Parathyroid adenoma (tissue), 2 donors: Measurements from ENCODE around the gene CAMK1D.

Experiments
- H2AFZ ChIP-seq: fragments of 300-600 bp; sonication (generic); one replicate; pipeline ENCODE4 v1.7.0; 2017; ENCODE audit warnings: antibody characterized with exemption, mild to moderate bottlenecking
- H3K27ac ChIP-seq: fragments of 300-600 bp; sonication (generic); one replicate; pipeline ENCODE4 v1.7.0; 2017
- H3K27me3 ChIP-seq: fragments of 300-600 bp; sonication (generic); one replicate; pipeline ENCODE4 v1.7.0; 2017; ENCODE audit warnings: low read length; ENCODE audit not compliant: control insufficient read depth, insufficient read depth
- H3K36me3 ChIP-seq: fragments of 300-600 bp; sonication (generic); one replicate; pipeline ENCODE4 v1.7.0; 2017; ENCODE audit warnings: low read length; ENCODE audit not compliant: control insufficient read depth, insufficient read depth
- H3K4me1 ChIP-seq: fragments of 300-600 bp; sonication (generic); one replicate; pipeline ENCODE4 v1.7.0; 2017; ENCODE audit warnings: control low read depth
- H3K4me2 ChIP-seq: fragments of 300-600 bp; sonication (generic); one replicate; pipeline ENCODE4 v1.7.0; 2017; ENCODE audit warnings: low read length
- H3K4me3 ChIP-seq: fragments of 300-600 bp; sonication (generic); one replicate; pipeline ENCODE4 v1.7.0; 2017; ENCODE audit warnings: low read depth, low read length
- H3K79me2 ChIP-seq: fragments of 300-600 bp; sonication (generic); one replicate; pipeline ENCODE4 v1.7.0; 2017; ENCODE audit warnings: control low read depth
- H3K9ac ChIP-seq: fragments of 300-600 bp; sonication (generic); one replicate; pipeline ENCODE4 v1.7.0; 2017; ENCODE audit warnings: mild to moderate bottlenecking
- H3K9me3 ChIP-seq: fragments of 300-600 bp; sonication (generic); one replicate; pipeline ENCODE4 v1.7.0; 2017; ENCODE audit warnings: low read length; ENCODE audit not compliant: control insufficient read depth
- TF ChIP-seq, protein P1 (sequence below): fragments of 300-600 bp; sonication (generic); IDR thresholded peaks from one replicate; pipeline ENCODE4 v1.7.0; 2017; ENCODE audit warnings: antibody characterized with exemption, mild to moderate bottlenecking
- donor health status: primary hyperparathyroidism.

Gene CAMK1D

DNA sequence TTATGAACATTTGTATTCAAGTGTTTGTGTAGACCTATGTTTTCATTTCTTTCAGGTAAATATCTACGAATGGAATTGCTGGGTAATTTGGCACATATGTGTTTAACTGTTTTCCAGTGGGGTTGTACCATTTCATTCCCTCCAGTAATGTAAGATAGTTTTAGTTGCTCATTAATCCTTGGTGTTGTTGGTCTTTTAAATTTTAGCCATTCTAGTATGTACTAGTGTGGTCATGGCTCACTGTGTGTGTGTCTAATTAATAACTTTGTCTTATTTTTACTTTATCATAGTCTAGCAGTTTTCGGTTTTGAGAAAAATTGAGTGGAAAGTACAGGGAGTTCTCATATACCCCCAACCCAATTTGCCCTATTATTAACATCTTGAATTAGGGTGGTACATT, 278.8 kb downstream of the CAMK1D start:
- H3K9me3 ChIP-seq = no peaks in the 10 kb centered on the region
- H3K27me3 ChIP-seq = no peaks in the 10 kb centered on the region
- no peak overlapping the region for H3K9ac ChIP-seq
- TF ChIP-seq, protein P1, sequence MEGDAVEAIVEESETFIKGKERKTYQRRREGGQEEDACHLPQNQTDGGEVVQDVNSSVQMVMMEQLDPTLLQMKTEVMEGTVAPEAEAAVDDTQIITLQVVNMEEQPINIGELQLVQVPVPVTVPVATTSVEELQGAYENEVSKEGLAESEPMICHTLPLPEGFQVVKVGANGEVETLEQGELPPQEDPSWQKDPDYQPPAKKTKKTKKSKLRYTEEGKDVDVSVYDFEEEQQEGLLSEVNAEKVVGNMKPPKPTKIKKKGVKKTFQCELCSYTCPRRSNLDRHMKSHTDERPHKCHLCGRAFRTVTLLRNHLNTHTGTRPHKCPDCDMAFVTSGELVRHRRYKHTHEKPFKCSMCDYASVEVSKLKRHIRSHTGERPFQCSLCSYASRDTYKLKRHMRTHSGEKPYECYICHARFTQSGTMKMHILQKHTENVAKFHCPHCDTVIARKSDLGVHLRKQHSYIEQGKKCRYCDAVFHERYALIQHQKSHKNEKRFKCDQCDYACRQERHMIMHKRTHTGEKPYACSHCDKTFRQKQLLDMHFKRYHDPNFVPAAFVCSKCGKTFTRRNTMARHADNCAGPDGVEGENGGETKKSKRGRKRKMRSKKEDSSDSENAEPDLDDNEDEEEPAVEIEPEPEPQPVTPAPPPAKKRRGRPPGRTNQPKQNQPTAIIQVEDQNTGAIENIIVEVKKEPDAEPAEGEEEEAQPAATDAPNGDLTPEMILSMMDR = no peak
- no peak overlapping the region for H3K4me3 ChIP-seq
- H3K27ac ChIP-seq = no peak overlapping the region
- H3K79me2 ChIP-seq = no peaks in the 10 kb centered on the region
- no peaks in the 10 kb centered on the region for H3K4me1 ChIP-seq
- no peak overlapping the region for H3K4me2 ChIP-seq
- no peaks in the 10 kb centered on the region for H3K36me3 ChIP-seq
- H2AFZ ChIP-seq = no peak overlapping the region

DNA sequence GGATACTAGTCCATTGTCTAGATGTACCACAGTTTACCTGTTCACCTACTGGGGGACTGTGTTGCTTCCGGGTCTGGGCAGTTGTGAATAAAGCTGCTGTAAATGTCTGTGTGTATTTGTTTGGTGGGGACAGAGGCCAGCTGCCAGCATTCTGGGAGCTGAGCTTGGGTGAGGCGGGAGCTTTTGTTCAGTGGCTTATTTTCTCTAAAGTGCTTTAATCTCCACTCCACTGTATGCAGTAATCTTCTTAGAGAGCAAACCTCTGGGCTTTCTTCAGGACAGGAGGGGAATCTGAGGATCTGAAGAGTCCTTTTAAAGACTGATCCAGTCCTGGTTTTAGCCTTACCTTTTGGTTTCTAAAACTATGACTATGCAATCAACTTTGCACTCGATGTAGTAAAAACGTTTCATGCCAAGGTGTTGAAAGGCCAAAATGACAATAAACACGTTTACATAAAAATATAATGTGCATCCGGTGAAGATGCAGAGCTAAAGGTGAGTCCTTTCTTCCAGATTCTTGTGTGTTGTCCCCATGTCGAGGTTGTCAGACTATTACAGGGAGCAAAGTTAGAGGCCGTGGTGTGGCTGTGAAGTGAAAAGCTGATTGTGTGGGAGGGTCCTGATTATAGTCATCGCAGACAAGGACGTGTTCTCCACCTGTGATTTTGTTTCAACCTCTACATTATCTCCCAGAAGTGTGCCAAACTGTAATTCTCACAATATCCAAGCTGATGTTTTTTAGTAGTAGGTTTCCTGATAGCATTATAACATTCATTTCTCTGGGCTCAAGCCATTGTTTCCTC, 279.8 kb downstream of the CAMK1D start:
- TF ChIP-seq, protein P1 = no peak
- Histone ChIP-seq H2AFZ (no peak overlapping the region), H3K27ac (no peak overlapping the region), H3K9ac (no peak overlapping the region), H3K4me2 (no peak overlapping the region), H3K27me3 (no peaks in the 10 kb centered on the region), H3K9me3 (no peaks in the 10 kb centered on the region), H3K36me3 (no peaks in the 10 kb centered on the region), H3K4me1 (no peaks in the 10 kb centered on the region), H3K4me3 (no peak overlapping the region), H3K79me2 (no peaks in the 10 kb centered on the region)

DNA sequence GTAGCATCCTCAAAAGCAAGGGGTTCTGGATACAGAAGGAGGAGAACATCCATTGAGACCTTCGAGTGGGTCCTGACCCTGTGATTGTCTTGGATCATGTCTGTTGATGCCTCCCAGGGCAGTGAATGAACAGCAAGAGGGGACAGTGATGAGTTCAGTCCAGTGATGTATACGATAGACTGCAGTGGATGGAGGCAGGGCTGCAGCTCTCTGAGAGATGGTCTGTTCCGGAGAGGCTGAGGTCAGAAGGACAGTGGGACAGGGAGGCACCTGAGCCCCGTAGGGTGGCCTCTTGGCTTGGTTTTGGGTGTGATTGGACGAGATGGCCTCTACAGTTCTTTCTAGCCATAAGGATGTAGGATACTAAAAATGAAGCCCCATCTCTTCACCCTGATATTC, 280.4 kb downstream of the CAMK1D start:
- Histone ChIP-seq H3K4me2 (no peak overlapping the region), H3K9ac (no peak overlapping the region), H3K79me2 (no peaks in the 10 kb centered on the region), H3K27me3 (no peaks in the 10 kb centered on the region), H2AFZ (no peak overlapping the region), H3K9me3 (no peaks in the 10 kb centered on the region), H3K4me1 (no peaks in the 10 kb centered on the region), H3K4me3 (no peak overlapping the region), H3K36me3 (no peaks in the 10 kb centered on the region), H3K27ac (no peak overlapping the region)
- TF ChIP-seq, protein P1 = no peak

DNA sequence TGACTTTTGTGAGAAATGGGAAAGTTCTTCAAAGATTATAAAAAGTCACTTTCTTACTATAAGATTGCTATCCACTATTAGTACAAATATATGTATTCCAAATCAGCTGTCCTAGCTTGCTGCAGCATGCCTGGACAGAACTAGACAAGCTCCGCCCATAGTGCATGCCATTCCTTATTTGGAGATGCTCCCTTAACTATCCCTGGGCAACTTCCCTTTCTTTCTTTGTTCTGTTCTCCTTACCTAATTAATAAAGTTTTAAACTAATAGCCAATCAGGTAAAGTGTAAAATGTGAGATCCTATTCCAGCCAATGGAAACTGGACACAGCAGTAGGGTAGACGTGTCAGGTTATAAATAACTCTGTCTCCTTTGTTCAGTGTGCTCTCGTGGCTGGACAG, 281.9 kb downstream of the CAMK1D start:
- H2AFZ ChIP-seq = no peak overlapping the region
- no peak overlapping the region for H3K27ac ChIP-seq
- no peaks in the 10 kb centered on the region for H3K27me3 ChIP-seq
- no peak overlapping the region for H3K4me3 ChIP-seq
- no peaks in the 10 kb centered on the region for H3K9me3 ChIP-seq
- no peak overlapping the region for H3K9ac ChIP-seq
- H3K36me3 ChIP-seq = no peaks in the 10 kb centered on the region
- no peak overlapping the region for H3K4me2 ChIP-seq
- TF ChIP-seq, protein P1 = no peak
- no peaks in the 10 kb centered on the region for H3K4me1 ChIP-seq
- H3K79me2 ChIP-seq = no peaks in the 10 kb centered on the region
